KMS-11 (cell line): ENCODE results near the gene KAZN.

ENCODE experiments used
- H2AFZ ChIP-seq: fragments of 200-600 bp; sonication (generic); 2 replicates; pipeline ENCODE4 v1.6.1; 2016; ENCODE audit warnings: antibody characterized with exemption, mixed run types, low read depth
- H3K27ac ChIP-seq: fragments of 200-600 bp; sonication (generic); 2 replicates; pipeline ENCODE4 v1.6.1; 2016; ENCODE audit warnings: mild to moderate bottlenecking, mixed run types
- H3K27me3 ChIP-seq: fragments of 200-600 bp; sonication (generic); 2 replicates; pipeline ENCODE4 v1.6.1; 2017; ENCODE audit warnings: mild to moderate bottlenecking, low read depth, mixed run types, moderate library complexity; ENCODE audit not compliant: insufficient read depth
- H3K36me3 ChIP-seq: fragments of 200-600 bp; sonication (generic); 2 replicates; pipeline ENCODE4 v1.6.1; 2017; ENCODE audit warnings: mild to moderate bottlenecking, mixed run types; ENCODE audit not compliant: insufficient read depth
- H3K4me1 ChIP-seq: fragments of 200-600 bp; sonication (generic); 2 replicates; pipeline ENCODE4 v1.6.1; 2016; ENCODE audit warnings: mild to moderate bottlenecking, low read depth, mixed run types; ENCODE audit not compliant: poor library complexity, severe bottlenecking
- H3K4me2 ChIP-seq: fragments of 200-600 bp; sonication (generic); 2 replicates; pipeline ENCODE4 v1.7.0; 2016; ENCODE audit warnings: mild to moderate bottlenecking, mixed run types
- H3K4me3 ChIP-seq: fragments of 200-600 bp; sonication (generic); IDR thresholded peaks from 2 replicates; pipeline ENCODE4 v1.6.1; 2017; ENCODE audit warnings: low read depth, low read length, mixed read lengths; ENCODE audit not compliant: insufficient read depth
- H3K79me2 ChIP-seq: fragments of 200-600 bp; sonication (generic); 2 replicates; pipeline ENCODE4 v1.6.1; 2016; ENCODE audit warnings: low read depth, mixed run types; ENCODE audit not compliant: insufficient read depth
- H3K9ac ChIP-seq: fragments of 200-600 bp; sonication (generic); 2 replicates; pipeline ENCODE4 v1.6.1; 2016; ENCODE audit warnings: mild to moderate bottlenecking, mixed run types
- H4K20me1 ChIP-seq: fragments of 200-600 bp; sonication (generic); 2 replicates; pipeline ENCODE4 v1.6.1; 2016; ENCODE audit warnings: mild to moderate bottlenecking, mixed run types; ENCODE audit not compliant: insufficient read depth
- CTCF ChIP-seq: fragments of 200-600 bp; sonication (generic); conservative IDR thresholded peaks from 2 replicates; pipeline ENCODE4 v1.6.1; 2017; ENCODE audit warnings: low read depth, mild to moderate bottlenecking, antibody characterized with exemption, low read length, moderate library complexity, mixed read lengths

KAZN gene

GRCh38 chr1:14800500-14801076 lies 202.1 kb downstream of the KAZN start:
- Histone ChIP-seq H3K4me3 (no peak overlapping the region), H3K27me3 (peaks cover 2% of the 10 kb centered on the region; the same call in 1 of the 2 replicates), H3K4me2 (no peak overlapping the region), H3K9ac (no peak overlapping the region), H3K4me1 (no peaks in the 10 kb centered on the region), H3K27ac (no peak overlapping the region), H3K79me2 (no peaks in the 10 kb centered on the region), H3K36me3 (no peaks in the 10 kb centered on the region), H2AFZ (no peak overlapping the region), H4K20me1 (no peaks in the 10 kb centered on the region)
- TF ChIP-seq CTCF: no peak

- TF ChIP-seq CTCF: no peak
- Histone ChIP-seq H3K27ac (no peak overlapping the region), H3K4me1 (no peaks in the 10 kb centered on the region), H4K20me1 (no peaks in the 10 kb centered on the region), H2AFZ (no peak overlapping the region), H3K27me3 (peaks cover 2% of the 10 kb centered on the region; the same call in 1 of the 2 replicates), H3K36me3 (no peaks in the 10 kb centered on the region), H3K9ac (no peak overlapping the region), H3K4me3 (no peak overlapping the region), H3K79me2 (no peaks in the 10 kb centered on the region), H3K4me2 (no peak overlapping the region)
Measured at GRCh38 chr1:14803002-14803789, 204.7 kb downstream of the KAZN start.

GRCh38 chr1:14804626-14805025 lies 206.1 kb downstream of the KAZN start:
- no peak for TF ChIP-seq CTCF
- Histone ChIP-seq H2AFZ (no peak overlapping the region), H3K36me3 (no peaks in the 10 kb centered on the region), H3K4me3 (no peak overlapping the region), H3K79me2 (no peaks in the 10 kb centered on the region), H3K27me3 (no peaks in the 10 kb centered on the region; the same call in 1 of the 2 replicates), H3K9ac (no peak overlapping the region), H3K4me1 (no peaks in the 10 kb centered on the region), H4K20me1 (no peaks in the 10 kb centered on the region), H3K4me2 (no peak overlapping the region), H3K27ac (no peak overlapping the region)

GRCh38 chr1:14806772-14807171 lies 208.3 kb downstream of the KAZN start:
- no peaks in the 10 kb centered on the region for H3K79me2 ChIP-seq
- H3K27me3 ChIP-seq: no peaks in the 10 kb centered on the region
- no peak overlapping the region for H3K4me2 ChIP-seq
- no peak overlapping the region for H2AFZ ChIP-seq
- no peaks in the 10 kb centered on the region for H3K4me1 ChIP-seq
- no peak overlapping the region for H3K9ac ChIP-seq
- no peak for TF ChIP-seq CTCF
- H3K27ac ChIP-seq: no peak overlapping the region
- no peaks in the 10 kb centered on the region for H3K36me3 ChIP-seq
- H4K20me1 ChIP-seq: no peaks in the 10 kb centered on the region
- H3K4me3 ChIP-seq: no peak overlapping the region
